HepG2 (cell line): ENCODE measurements around the gene INHBB. TPM values are rescaled to one million over a fixed set of nuclear protein-coding genes. Genes with fewer than 3 reads are reported as not detected.

ENCODE experiments used
- ATF2 ChIP-seq: sonication (generic); formaldehyde crosslinking; IDR thresholded peaks from 2 replicates; pipeline ENCODE4 v1.4.0; 2020; ENCODE audit warnings: missing genetic modification reagents
- ELK4 ChIP-seq: sonication (generic); formaldehyde crosslinking; IDR thresholded peaks from 2 replicates; pipeline ENCODE4 v1.9.0; 2021; ENCODE audit warnings: missing genetic modification reagents, borderline replicate concordance
- FOXA3 ChIP-seq: IDR thresholded peaks from 2 replicates; pipeline ENCODE4 v1.6.1; 2016; ENCODE audit warnings: missing genetic modification reagents, missing compliant biosample characterization
- KMT2B ChIP-seq: IDR thresholded peaks from 2 replicates; pipeline ENCODE4 v1.6.1; 2016; ENCODE audit warnings: missing genetic modification reagents, missing compliant biosample characterization
- NCOR1 ChIP-seq: fragments of 200-600 bp; sonication (generic); IDR thresholded peaks from 2 replicates; pipeline ENCODE4 v1.7.0; 2017; ENCODE audit warnings: antibody characterized with exemption, low read length, borderline replicate concordance
- NR2C2 ChIP-seq: sonication (generic); formaldehyde crosslinking; IDR thresholded peaks from 2 replicates; pipeline ENCODE4 v1.4.0; 2020; ENCODE audit warnings: missing genetic modification reagents, mild to moderate bottlenecking, moderate library complexity, borderline replicate concordance
- NRL ChIP-seq: sonication (generic); formaldehyde crosslinking; IDR thresholded peaks from 2 replicates; pipeline ENCODE4 v1.5.0; 2020; ENCODE audit warnings: missing genetic modification reagents, mild to moderate bottlenecking, moderate library complexity, borderline replicate concordance
- PPARG ChIP-seq: conservative IDR thresholded peaks from 2 replicates; pipeline ENCODE4 v1.6.1; 2016; ENCODE audit warnings: missing biosample characterization, missing genetic modification reagents
- SIN3A ChIP-seq: IDR thresholded peaks from 2 replicates; pipeline ENCODE4 v1.6.1; 2011; ENCODE audit warnings: low read depth, mild to moderate bottlenecking, control low read depth, low read length, borderline replicate concordance
- SSRP1 ChIP-seq: IDR thresholded peaks from 2 replicates; pipeline ENCODE4 v1.6.1; 2016; ENCODE audit warnings: control low read depth
- ZNF10 ChIP-seq: sonication (generic); formaldehyde crosslinking; IDR thresholded peaks from 2 replicates; pipeline ENCODE4 v1.4.0; 2020; ENCODE audit warnings: mild to moderate bottlenecking, low read depth, missing genetic modification reagents, borderline replicate concordance
- ZNF550 ChIP-seq: sonication (generic); formaldehyde crosslinking; IDR thresholded peaks from 2 replicates; pipeline ENCODE4 v1.4.0; 2020; ENCODE audit warnings: mild to moderate bottlenecking, missing genetic modification reagents, borderline replicate concordance
- ZNF597 ChIP-seq: sonication (generic); formaldehyde crosslinking; IDR thresholded peaks from 2 replicates; pipeline ENCODE4 v1.5.0; 2020; ENCODE audit warnings: missing genetic modification reagents
- ZNF615 ChIP-seq: sonication (generic); formaldehyde crosslinking; IDR thresholded peaks from 2 replicates; pipeline ENCODE4 v1.5.0; 2020; ENCODE audit warnings: mild to moderate bottlenecking, missing genetic modification reagents, borderline replicate concordance
- ZSCAN25 ChIP-seq: sonication (generic); formaldehyde crosslinking; IDR thresholded peaks from 2 replicates; pipeline ENCODE4 v1.8.0; 2022; ENCODE audit warnings: mild to moderate bottlenecking, missing genetic modification reagents
- ZSCAN31 ChIP-seq: sonication (generic); formaldehyde crosslinking; IDR thresholded peaks from 2 replicates; pipeline ENCODE4 v1.5.0; 2020; ENCODE audit warnings: low read depth, mild to moderate bottlenecking, missing genetic modification reagents
- ZSCAN5A ChIP-seq: sonication (generic); formaldehyde crosslinking; IDR thresholded peaks from 2 replicates; pipeline ENCODE4 v1.8.0; 2022; ENCODE audit warnings: mild to moderate bottlenecking, missing genetic modification reagents, borderline replicate concordance
- polyA plus RNA-seq, 8 experiments: library from polyadenylated mRNA; depleted of rRNA in 3 of 8; stranded (reverse) in 7 of 8; unstranded in 1 of 8; fragments of >200 nt; fragmentation: Illumina TruSeq in 4 of 8; extraction: Trizol in 4 of 8; gene quantifications; 2 replicates each; pipeline versions ENCODE4 v1.2.1 to v1.2.3, GENCODE V29; 2011 to 2016; ENCODE audit warnings: low read depth in 4 of 8, missing spikeins in 1 of 8, mixed read lengths in 1 of 8; ENCODE audit not compliant: insufficient read depth in 1 of 8
- total RNA-seq, 5 experiments: library from RNA; depleted of rRNA; stranded (reverse); fragments of >200 nt; fragmentation: Illumina TruSeq; extraction: Trizol; gene quantifications; 2 replicates each; pipeline ENCODE4 v1.2.3, GENCODE V29; 2016; ENCODE audit warnings: low read depth in 1 of 5
- TF ChIP-seq, protein P1 (sequence below): sonication (generic); formaldehyde crosslinking; conservative IDR thresholded peaks from 2 replicates; pipeline ENCODE4 v1.4.0; 2020; ENCODE audit warnings: missing genetic modification reagents
- TF ChIP-seq, protein P2 (sequence below): sonication (generic); formaldehyde crosslinking; IDR thresholded peaks from 2 replicates; pipeline ENCODE4 v1.8.0; 2023; ENCODE audit warnings: mild to moderate bottlenecking, missing genetic modification reagents

INHBB gene
- total and polyA plus RNA-seq, 2 of the 13 experiments (the other 11 are each of a cell fraction or from before 2014, with no cell fraction given), result 0.20 to 1.7 TPM

- TF ChIP-seq NCOR1 (no peak; the same call in 1 of the 2 replicates), FOXA3 (CRISPR knock-in tag) (peak; percentile 93), ATF2 (CRISPR knock-in tag) (peak; percentile 70; the same call in 1 of the 2 replicates), ZNF10 (CRISPR knock-in tag) (no peak), ZSCAN31 (CRISPR knock-in tag) (peak; percentile 75; the same call in 1 of the 2 replicates), ZNF597 (CRISPR knock-in tag) (no peak), ZSCAN5A (CRISPR knock-in tag) (peak; percentile 53; the same call in 1 of the 2 replicates), NRL (CRISPR knock-in tag) (no peak), ZSCAN25 (CRISPR knock-in tag) (no peak), ELK4 (CRISPR knock-in tag) (no peak), ZNF550 (CRISPR knock-in tag) (no peak), KMT2B (CRISPR knock-in tag) (peak; percentile 19; the same call in 1 of the 2 replicates), ZNF615 (no peak), SIN3A (no peak), PPARG (peak; percentile 66; the same call in 1 of the 2 replicates), NR2C2 (CRISPR knock-in tag) (peak; percentile 60; the same call in 1 of the 2 replicates), SSRP1 (CRISPR knock-in tag) (peak; percentile 69)
- TF ChIP-seq, protein P1, sequence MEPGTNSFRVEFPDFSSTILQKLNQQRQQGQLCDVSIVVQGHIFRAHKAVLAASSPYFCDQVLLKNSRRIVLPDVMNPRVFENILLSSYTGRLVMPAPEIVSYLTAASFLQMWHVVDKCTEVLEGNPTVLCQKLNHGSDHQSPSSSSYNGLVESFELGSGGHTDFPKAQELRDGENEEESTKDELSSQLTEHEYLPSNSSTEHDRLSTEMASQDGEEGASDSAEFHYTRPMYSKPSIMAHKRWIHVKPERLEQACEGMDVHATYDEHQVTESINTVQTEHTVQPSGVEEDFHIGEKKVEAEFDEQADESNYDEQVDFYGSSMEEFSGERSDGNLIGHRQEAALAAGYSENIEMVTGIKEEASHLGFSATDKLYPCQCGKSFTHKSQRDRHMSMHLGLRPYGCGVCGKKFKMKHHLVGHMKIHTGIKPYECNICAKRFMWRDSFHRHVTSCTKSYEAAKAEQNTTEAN (CRISPR knock-in tag), result peak; percentile 78
- TF ChIP-seq, protein P2, sequence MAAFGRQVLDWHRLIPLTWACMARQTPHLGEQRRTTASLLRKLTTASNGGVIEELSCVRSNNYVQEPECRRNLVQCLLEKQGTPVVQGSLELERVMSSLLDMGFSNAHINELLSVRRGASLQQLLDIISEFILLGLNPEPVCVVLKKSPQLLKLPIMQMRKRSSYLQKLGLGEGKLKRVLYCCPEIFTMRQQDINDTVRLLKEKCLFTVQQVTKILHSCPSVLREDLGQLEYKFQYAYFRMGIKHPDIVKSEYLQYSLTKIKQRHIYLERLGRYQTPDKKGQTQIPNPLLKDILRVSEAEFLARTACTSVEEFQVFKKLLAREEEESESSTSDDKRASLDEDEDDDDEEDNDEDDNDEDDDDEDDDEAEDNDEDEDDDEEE (CRISPR knock-in tag), result no peak; the same call in 1 of the 2 replicates
Measured at GRCh38 chr2:120398996-120399888, 53.3 kb downstream of the INHBB start (continued).
